ENCODE data around the gene LPAR1. TPM values are rescaled to one million over a fixed set of nuclear protein-coding genes. Genes with fewer than 3 reads are reported as not detected.

Gene LPAR1
- total RNA-seq, 1 donor from 2014 or later: 11.5 TPM

DNA sequence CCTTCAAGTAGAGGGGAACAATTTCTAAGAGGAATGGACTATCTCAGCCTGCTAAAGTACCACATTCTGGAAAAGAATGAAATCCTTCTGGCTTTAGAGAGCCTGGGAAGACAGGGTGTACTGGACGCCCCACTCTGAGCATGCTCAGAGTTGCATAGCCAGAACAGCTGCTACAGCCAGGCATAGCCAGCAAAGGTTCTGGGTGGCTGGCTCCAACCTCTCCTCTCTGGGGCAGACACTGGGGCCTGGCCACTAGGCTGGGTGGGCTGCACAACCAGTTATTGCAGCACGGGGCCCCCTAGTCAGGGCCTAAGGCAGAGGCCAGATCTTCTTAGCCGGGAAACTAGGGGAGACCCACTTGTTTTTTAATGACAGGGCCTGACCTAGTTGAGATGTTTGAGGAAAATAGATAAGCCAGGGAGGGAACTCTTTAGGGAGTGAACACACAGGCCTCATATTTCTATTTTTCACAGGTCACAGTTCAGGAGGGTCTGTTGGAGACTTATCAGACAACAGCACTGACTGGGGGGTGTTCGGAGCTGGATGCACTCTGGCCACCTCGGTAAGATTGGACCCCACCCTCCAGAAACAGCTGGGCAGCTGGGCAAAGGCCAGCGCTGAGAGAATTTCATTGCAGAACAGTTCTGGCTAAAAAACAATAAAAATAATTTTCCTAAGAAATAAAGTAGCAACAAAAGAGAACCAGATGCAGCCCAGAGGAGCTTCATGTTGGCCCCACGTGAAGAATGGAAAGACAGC lies 142.9 kb downstream of the LPAR1 start:
- no peak overlapping the region for H3K9ac ChIP-seq (ENCODE audit: low read length)
- H3K79me2 ChIP-seq (ENCODE audit: insufficient read depth, low read length): no peaks in the 10 kb centered on the region
- FAIRE-seq (no peak), DNase-seq (ENCODE audit: low read depth) (no peak)
- H4K20me1 ChIP-seq (ENCODE audit: insufficient read depth, low read length): no peaks in the 10 kb centered on the region
- peaks cover 9% of the 10 kb centered on the region for H3K36me3 Mint-ChIP-seq (ENCODE audit: low read depth, unreplicated experiment)
- no peaks in the 10 kb centered on the region for H3K9me3 ChIP-seq (ENCODE audit: insufficient read depth, low read depth, low read length)
- H3K27ac ChIP-seq (ENCODE audit: low read depth, low read length): no peak overlapping the region
- no peak for TF ChIP-seq CTCF (IDR thresholded peaks at IDR 0.05; ENCODE audit: insufficient read depth, low read depth, low read length)
- TF ChIP-seq EZH2 (IDR thresholded peaks at IDR 0.05; ENCODE audit: insufficient read depth, low read length): no peak
- H3K4me2 ChIP-seq (ENCODE audit: low read length): no peak overlapping the region
- H3K4me1 ChIP-seq (ENCODE audit: insufficient read depth, low read length): no peaks in the 10 kb centered on the region
- no peak overlapping the region for H2AFZ ChIP-seq (ENCODE audit: low read depth, low read length)
- no peak overlapping the region for H3K4me3 Mint-ChIP-seq (ENCODE audit: unreplicated experiment)
- H3K27me3 ChIP-seq (ENCODE audit: insufficient read depth, low read length): no peaks in the 10 kb centered on the region
- peaks cover 3% of the 10 kb centered on the region for H3K4me1 Mint-ChIP-seq (ENCODE audit: low read depth, unreplicated experiment)
- H3K4me3 ChIP-seq (ENCODE audit: insufficient read depth, low read depth, low read length): no peak overlapping the region
- H3K36me3 ChIP-seq (ENCODE audit: insufficient read depth, low read length): no peaks in the 10 kb centered on the region
- H3K27ac Mint-ChIP-seq (ENCODE audit: unreplicated experiment): no peak overlapping the region
- H3K27me3 Mint-ChIP-seq (ENCODE audit: low read depth, unreplicated experiment): no peaks in the 10 kb centered on the region
- H3K9me3 Mint-ChIP-seq (ENCODE audit: unreplicated experiment): peaks cover 6% of the 10 kb centered on the region

DNA sequence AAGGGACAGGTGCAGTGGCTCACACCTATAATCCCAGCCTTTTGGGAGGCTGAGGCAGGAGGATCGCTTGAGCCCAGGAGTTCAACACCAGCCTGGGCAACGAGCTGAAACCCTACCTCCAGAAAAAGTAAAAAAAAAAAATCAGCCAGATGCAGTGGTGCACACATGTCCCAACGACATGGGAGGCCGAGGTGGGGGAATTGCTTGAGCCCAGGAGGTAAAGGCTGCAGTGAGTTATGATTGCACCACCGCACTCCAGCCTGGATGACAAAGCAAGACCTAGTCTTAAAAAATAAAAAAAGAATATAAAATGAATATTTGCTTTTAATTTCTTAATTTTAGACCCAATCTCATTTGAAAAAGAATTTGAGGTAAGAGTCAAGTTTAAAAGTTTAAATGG lies 143.5 kb downstream of the LPAR1 start:
- DNase-seq (ENCODE audit: low read depth) (no peak), FAIRE-seq (no peak)
- H3K4me3 Mint-ChIP-seq (ENCODE audit: unreplicated experiment): no peak overlapping the region
- no peaks in the 10 kb centered on the region for H3K27me3 Mint-ChIP-seq (ENCODE audit: low read depth, unreplicated experiment)
- peaks cover 6% of the 10 kb centered on the region for H3K9me3 Mint-ChIP-seq (ENCODE audit: unreplicated experiment)
- Histone ChIP-seq H3K27me3 (ENCODE audit: insufficient read depth, low read length) (no peaks in the 10 kb centered on the region), H2AFZ (ENCODE audit: low read depth, low read length) (no peak overlapping the region), H3K4me1 (ENCODE audit: insufficient read depth, low read length) (no peaks in the 10 kb centered on the region), H4K20me1 (ENCODE audit: insufficient read depth, low read length) (no peaks in the 10 kb centered on the region), H3K36me3 (ENCODE audit: insufficient read depth, low read length) (no peaks in the 10 kb centered on the region), H3K4me2 (ENCODE audit: low read length) (no peak overlapping the region), H3K4me3 (ENCODE audit: insufficient read depth, low read depth, low read length) (no peak overlapping the region), H3K79me2 (ENCODE audit: insufficient read depth, low read length) (no peaks in the 10 kb centered on the region), H3K9ac (ENCODE audit: low read length) (no peak overlapping the region), H3K27ac (ENCODE audit: low read depth, low read length) (no peak overlapping the region), H3K9me3 (ENCODE audit: insufficient read depth, low read depth, low read length) (no peaks in the 10 kb centered on the region)
- TF ChIP-seq EZH2 (IDR thresholded peaks at IDR 0.05; ENCODE audit: insufficient read depth, low read length): no peak
- no peak for TF ChIP-seq CTCF (IDR thresholded peaks at IDR 0.05; ENCODE audit: insufficient read depth, low read depth, low read length)
- peaks cover 9% of the 10 kb centered on the region for H3K36me3 Mint-ChIP-seq (ENCODE audit: low read depth, unreplicated experiment)
- H3K27ac Mint-ChIP-seq (ENCODE audit: unreplicated experiment): no peak overlapping the region
- peaks cover 3% of the 10 kb centered on the region for H3K4me1 Mint-ChIP-seq (ENCODE audit: low read depth, unreplicated experiment)

GRCh38 chr9:110892689-110893088 lies 145.6 kb downstream of the LPAR1 start:
- no peak overlapping the region for H3K4me2 ChIP-seq (ENCODE audit: low read length)
- H3K79me2 ChIP-seq (ENCODE audit: insufficient read depth, low read length): no peaks in the 10 kb centered on the region
- no peaks in the 10 kb centered on the region for H3K27me3 ChIP-seq (ENCODE audit: insufficient read depth, low read length)
- H3K4me1 ChIP-seq (ENCODE audit: insufficient read depth, low read length): no peaks in the 10 kb centered on the region
- DNase-seq (ENCODE audit: low read depth): no peak
- no peaks in the 10 kb centered on the region for H3K27me3 Mint-ChIP-seq (ENCODE audit: low read depth, unreplicated experiment)
- H3K4me3 ChIP-seq (ENCODE audit: insufficient read depth, low read depth, low read length): no peak overlapping the region
- H3K27ac Mint-ChIP-seq (ENCODE audit: unreplicated experiment): no peak overlapping the region
- H3K4me1 Mint-ChIP-seq (ENCODE audit: low read depth, unreplicated experiment): peaks cover under 1% of the 10 kb centered on the region
- no peak overlapping the region for H2AFZ ChIP-seq (ENCODE audit: low read depth, low read length)
- peaks cover 6% of the 10 kb centered on the region for H3K9me3 Mint-ChIP-seq (ENCODE audit: unreplicated experiment)
- peaks cover 9% of the 10 kb centered on the region for H3K36me3 Mint-ChIP-seq (ENCODE audit: low read depth, unreplicated experiment)
- no peak overlapping the region for H3K9ac ChIP-seq (ENCODE audit: low read length)
- no peak overlapping the region for H3K27ac ChIP-seq (ENCODE audit: low read depth, low read length)
- H3K36me3 ChIP-seq (ENCODE audit: insufficient read depth, low read length): no peaks in the 10 kb centered on the region
- TF ChIP-seq EZH2 (IDR thresholded peaks at IDR 0.05; ENCODE audit: insufficient read depth, low read length) (no peak), CTCF (IDR thresholded peaks at IDR 0.05; ENCODE audit: insufficient read depth, low read depth, low read length) (no peak)
- H4K20me1 ChIP-seq (ENCODE audit: insufficient read depth, low read length): no peaks in the 10 kb centered on the region
- FAIRE-seq: no peak
- H3K4me3 Mint-ChIP-seq (ENCODE audit: unreplicated experiment): no peak overlapping the region
- no peaks in the 10 kb centered on the region for H3K9me3 ChIP-seq (ENCODE audit: insufficient read depth, low read depth, low read length)

Data from astrocyte (in vitro differentiated cells and primary cell).